A204.1 (cell line): ENCODE data around the gene HMGA1.
"Not testable (repeated sequence)": the region's sequence is repeated elsewhere in the genome, so short reads cannot be mapped to it uniquely, and the experiment has no call there.

Experiments used
- FAIRE-seq: peaks from 2 replicates; lab custom pipeline; 2012; peaks lifted over from hg19 to GRCh38; lab: Jason Lieb, UNC

Gene HMGA1

DNA sequence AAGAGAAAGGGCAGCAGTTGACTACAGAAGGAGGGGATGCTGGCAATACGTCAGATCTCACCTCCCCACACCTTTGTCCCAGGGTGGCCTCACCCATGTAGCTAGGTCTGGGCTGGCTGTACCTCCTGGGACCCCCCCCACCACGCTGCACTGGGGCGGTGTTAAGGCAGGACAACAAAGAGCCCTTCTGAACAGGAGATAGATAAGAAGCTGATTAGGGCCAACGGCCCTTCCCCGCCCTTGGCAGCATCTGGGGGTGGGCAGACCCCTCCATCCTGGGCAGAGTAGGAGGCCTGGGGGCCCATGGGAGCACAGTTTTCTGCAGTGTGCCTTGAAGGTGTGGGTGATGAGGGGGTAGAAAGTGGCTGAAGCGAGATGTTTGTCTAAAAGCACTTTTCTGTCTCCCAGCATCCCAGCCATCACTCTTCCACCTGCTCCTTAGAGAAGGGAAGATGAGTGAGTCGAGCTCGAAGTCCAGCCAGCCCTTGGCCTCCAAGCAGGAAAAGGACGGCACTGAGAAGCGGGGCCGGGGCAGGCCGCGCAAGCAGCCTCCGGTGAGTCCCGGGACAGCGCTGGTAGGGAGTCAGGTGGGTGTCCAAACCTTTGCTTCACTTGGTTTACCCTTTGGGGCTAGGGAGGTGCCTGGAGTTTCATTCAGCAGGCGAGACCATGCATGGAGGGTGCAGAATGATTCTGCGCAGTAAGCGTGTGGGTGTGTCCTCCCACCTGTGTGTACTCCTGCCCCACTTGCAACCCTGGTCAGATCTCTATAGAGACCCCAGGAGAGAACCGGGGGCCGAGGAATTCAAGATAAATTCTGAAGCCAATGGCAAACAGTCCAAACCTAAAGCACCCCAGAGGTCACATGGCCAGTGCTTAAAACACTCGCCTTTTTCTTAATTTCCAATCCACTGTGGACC, 3.9 kb downstream of the HMGA1 start:
- FAIRE-seq: no peak

DNA sequence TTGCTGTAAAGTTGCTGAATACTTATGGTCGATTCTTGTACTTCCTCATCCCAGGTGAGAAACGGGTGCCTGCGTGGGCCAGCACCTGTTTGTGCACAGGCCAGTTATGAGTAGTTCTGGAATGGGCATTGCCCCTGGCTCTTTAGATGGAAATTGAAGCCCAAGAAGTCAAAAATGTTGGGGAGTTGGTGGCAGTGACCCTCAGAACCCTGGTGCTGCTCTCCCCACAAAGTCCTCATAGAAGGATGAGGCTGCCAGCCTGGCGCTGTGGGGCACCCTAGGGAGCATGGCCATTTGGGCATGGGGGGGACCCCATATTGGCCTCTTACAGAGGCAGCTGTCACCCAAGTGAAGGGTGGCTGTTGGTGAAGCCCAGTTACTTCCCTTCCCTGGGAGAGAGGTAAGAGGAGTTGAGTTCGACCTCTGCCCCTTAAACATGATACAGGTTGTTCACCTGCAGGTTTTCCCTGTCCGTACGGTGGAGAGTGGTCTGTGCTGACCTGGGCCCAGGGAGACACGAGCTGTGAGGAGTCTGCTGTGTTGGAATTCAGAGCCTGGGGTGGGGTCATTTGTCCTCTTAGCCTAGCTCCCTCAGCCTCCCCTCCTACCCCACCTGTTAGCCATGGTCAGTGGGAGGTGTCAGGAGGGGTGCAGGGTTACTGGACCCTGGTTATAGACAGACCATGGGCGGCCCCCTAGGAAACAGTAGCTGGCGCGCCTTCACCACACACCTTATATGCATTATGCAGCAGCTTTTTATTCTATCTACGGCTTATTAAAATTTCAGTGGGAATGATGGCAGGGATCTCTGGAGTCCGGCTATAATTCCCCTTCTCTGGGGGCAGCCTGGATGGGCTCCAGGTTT, 4.9 kb downstream of the HMGA1 start:
- FAIRE-seq: no peak

DNA sequence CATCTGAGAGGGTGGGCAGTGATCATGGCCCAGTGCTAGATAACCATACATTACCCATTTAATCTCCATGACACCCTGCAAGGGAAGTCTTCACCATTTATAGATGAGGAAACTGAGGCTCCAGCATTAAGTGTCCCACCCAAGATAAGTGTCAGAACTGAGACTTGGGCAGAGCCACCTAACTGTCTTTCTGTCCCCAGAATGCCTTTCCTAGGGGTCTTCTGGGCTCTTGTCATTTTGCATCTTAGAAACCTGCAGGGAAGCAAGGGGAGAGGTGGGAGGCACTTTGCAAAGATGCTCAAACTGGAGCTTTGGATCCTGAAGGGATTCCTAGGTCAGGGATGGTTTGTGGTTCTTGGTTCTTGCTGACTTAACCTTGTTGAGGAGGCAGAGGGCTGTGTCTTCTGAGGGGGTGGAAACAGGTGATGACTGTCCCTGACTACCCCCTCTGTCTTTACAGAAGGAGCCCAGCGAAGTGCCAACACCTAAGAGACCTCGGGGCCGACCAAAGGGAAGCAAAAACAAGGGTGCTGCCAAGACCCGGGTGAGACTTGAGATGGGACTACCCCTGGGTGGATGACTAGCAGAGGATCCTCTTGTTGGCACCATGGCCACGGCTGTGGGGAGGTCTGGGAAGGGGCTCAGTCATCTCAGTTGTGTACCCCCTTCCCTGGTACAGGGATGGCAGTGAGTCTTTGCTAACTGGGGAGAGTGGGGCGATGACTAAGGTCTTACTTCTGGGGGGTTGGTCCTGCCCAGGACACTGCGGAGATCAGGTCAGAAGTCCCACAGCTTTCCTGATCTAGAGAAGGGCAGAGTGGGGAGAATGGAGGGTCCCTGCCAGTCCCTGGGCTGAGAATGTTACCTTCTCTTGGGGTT, 5.8 kb downstream of the HMGA1 start:
- FAIRE-seq: no peak

DNA sequence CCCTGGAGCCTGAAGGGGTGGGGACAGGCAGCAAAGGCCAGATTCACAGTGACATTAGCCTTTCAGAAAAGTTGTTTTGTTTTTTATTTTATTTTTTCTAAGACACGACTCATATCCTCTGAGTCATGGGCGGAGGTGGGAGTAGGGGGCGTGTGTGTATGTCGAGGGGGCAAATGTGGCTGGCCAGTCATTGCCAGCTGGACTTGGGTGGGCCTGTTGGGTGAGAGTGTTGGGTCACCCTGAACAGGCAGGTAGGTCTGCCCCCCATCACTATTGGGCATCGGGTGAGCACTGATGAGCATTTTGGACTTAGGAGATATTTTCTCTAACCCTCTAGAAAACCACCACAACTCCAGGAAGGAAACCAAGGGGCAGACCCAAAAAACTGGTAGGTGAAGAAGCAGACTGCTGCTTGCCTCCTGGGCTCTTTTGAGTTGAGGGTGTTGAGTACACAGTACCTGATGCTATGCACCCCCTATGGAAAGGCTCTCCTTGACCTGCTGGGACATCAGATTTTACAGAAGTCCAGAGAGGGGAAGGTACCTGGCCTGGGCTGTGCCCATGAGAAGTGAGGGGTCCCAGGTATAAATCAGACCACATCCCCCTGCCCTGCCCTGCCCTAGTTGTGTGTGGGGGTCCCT, 6.6 kb downstream of the HMGA1 start:
- FAIRE-seq: no peak

DNA sequence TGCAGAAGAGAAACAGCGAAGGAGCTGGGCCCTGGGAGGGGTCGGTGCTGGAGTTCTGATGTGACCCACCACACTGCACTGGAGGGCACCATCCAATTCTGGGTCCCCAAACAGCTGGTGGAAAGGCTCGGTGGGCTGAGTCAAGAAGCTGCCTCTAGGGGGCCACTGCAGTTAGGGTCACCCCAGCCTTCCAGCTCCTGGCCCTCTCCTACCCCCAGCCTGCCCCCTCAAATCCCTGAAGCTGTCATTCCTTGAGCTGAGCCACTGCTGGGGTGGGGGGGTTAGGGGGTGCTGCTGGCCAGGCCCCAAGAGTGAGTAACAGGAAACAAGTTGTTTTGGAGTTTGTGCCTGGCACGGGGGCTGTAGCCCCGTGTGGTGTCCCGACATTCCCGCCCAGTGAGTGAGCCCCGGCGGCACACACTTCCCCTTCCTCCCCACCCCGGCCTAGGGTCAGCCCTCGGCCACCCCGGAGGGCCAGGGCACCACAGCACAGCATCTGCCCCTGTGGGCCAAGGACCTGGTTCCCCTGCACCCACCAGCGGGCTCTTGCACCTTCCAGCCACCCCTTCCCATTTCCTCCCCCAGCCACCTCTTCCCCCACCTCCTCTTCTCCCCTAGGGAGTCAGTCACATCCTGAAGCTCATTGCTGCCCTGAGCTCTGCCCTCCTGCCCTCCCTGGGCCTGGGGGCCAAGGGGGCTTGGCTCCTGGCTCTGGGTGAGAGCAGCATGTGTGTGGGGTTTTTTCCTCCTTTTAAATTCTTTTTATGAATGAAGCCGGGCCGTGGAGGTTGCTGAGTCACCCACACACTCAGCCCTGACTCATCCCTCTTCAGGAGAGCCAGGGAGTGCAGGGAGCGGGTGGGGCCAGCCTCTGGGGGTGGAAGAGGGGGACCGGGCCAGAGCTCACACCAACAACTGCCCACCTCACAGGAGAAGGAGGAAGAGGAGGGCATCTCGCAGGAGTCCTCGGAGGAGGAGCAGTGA, 7.5 kb downstream of the HMGA1 start:
- no peak for FAIRE-seq

DNA sequence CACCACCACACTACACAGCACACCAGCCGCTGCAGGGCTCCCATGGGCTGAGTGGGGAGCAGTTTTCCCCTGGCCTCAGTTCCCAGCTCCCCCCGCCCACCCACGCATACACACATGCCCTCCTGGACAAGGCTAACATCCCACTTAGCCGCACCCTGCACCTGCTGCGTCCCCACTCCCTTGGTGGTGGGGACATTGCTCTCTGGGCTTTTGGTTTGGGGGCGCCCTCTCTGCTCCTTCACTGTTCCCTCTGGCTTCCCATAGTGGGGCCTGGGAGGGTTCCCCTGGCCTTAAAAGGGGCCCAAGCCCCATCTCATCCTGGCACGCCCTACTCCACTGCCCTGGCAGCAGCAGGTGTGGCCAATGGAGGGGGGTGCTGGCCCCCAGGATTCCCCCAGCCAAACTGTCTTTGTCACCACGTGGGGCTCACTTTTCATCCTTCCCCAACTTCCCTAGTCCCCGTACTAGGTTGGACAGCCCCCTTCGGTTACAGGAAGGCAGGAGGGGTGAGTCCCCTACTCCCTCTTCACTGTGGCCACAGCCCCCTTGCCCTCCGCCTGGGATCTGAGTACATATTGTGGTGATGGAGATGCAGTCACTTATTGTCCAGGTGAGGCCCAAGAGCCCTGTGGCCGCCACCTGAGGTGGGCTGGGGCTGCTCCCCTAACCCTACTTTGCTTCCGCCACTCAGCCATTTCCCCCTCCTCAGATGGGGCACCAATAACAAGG, 8.5 kb downstream of the HMGA1 start:
- FAIRE-seq: not testable (repeated sequence)

DNA sequence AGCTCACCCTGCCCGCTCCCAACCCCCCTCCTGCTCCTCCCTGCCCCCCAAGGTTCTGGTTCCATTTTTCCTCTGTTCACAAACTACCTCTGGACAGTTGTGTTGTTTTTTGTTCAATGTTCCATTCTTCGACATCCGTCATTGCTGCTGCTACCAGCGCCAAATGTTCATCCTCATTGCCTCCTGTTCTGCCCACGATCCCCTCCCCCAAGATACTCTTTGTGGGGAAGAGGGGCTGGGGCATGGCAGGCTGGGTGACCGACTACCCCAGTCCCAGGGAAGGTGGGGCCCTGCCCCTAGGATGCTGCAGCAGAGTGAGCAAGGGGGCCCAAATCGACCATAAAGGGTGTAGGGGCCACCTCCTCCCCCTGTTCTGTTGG, 9.1 kb downstream of the HMGA1 start:
- FAIRE-seq: not testable (repeated sequence)

DNA sequence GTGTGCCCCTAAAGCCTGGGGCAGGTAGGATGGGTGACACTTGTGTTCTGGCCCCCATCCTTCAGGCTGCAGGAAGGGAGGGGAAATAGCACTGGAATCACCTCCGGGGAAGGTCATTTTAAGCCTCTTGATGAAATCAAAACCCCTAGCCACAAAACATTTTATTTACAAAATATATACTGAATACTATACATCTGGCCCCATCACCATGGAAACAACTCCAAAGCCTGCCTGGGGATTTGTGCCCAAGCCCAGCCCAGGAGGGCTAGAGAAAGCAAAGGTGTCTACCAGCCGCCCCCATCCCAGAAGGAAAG, 9.5 kb downstream of the HMGA1 start:
- no peak for FAIRE-seq

DNA sequence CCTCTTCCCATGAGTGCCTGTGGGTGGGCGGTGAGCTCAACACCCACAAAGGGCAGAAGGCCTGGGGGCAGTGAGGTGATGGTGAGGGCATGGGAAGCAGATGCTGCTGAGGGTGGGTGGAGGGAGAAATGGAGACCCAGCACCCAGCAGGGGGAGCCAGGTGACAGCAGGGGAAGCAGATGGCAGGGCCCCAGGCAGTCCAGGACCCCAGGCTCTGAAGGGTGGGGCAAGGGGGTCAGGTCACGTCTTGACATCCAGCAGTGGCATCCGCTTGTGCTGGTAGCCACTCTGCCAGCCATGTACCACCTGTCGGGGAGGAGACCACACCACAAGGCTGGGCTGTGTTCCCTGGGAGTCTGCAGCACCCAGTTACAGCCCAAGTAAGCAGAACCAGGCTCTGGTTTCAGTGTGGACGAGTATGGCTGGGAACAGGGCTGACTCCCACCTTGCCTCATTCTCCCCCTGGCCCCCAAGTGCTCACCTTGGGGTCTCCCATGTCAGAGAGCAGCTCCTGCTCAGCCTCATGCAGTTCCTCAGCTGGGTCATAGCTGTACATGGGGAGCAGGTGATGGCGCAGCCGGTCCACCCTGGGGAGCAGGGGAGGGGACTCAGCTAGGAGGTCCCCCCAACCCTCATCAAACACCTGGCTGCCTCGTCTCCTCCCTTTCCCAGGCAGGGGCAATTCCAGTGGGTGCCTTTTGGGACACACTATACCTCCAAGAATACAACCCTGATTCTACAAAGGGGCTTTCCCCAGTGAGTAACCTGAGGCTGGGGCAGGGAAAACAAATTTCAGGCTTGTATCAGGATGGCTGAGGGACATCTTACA, 10.1 kb downstream of the HMGA1 start:
- no peak for FAIRE-seq

DNA sequence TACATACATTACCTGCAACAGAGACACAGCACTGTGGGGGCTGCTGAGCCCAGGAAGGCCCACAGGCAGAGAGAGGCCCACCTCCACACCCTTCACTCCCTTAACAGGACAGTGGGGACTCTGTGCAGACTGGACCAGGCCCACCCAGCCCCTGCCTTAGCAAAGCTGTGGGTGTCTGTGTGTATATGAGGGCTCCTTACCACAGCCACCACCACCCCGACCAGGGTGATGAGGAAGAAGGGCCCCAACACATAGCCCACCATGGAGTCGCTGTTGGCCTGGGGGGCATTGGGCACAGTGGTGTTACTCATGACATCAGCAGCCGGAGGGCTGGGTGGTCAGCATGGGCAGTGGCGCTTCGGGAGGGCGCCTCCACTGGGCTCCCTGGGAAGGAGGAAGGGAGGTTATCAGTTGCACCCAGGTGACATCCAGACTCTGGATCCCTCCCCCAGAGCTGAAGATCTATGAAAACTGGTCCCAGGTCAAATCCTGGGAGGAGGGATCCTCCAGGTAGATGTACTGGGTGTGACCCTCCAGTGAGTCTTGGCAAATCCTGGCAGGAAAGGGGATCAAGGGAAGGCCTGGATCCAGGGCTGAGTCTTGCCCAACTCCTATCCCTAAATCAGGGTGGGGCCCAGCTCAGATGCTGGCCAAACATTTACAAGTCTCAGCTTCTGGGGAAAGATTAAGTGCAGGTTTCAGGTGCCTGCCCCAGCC, 11.0 kb downstream of the HMGA1 start:
- no peak for FAIRE-seq

DNA sequence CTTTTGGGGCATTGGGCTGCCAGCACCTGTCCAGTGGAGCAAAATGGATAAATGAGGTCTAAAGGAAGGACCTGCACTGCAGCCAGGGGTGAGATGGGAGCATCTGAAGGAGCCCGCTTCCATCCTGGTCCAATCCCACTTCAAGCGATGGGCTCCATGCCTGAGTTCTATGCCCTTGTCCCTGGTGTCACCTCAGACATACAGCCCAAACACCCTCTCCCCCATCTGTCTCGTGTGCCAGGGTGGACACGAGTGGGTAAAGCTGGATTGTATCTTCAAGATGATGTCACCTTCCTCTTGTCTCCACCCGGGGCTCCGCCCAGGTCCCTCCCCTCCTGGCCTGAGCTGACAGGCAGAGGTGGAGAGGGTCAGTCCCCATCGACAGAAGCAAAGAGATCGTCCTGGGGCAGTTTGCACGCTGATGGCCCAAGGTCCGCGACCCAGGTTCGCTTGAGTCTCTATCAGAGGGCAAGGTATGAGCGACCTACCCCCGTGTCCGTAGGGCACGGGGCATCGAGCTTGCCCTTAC, 11.6 kb downstream of the HMGA1 start:
- no peak for FAIRE-seq

DNA sequence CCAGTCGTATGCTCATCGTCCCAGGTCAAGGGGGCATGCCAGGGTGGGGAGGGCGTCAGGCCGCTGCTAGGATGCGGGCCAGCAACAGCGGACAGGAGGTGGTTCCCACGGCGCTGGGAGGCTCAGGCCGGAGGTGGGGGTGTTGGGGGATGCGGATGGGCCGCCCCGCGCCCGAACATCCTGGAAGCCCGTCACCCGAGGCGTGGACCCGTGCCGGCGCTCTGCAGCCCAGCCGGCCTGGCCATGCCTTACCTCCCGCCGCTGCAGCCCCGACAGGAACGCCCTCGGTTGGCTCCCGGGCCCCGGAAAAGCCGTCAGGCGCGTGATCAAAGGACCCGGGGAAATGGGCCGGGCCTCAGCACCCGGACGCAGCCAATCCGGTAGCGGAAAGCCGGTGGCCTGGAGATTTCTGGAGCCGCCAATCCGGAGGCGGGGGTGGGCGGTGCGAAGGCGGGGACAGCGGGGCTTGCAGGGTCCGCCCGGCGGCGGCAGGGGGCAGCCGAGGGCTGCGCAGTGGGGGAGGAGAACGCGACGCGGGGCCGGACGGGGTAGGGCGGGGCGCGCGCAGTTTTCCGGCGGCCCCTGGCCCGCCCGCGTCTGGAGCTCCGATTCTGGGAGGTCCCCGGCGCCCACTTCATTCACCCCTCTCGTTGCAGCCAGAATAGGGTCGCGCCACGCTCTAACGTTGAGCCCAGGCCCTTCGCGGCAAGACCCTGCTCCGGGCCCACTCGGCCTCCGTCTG, 12.2 kb downstream of the HMGA1 start, which contains the start of gene SMIM29:
SMIM29 (minus strand) TSS at position 280 of the 742 bp plus-strand sequence. CDS start 1,215 bp downstream, outside the sequence.
- peak; percentile 57 for FAIRE-seq

DNA sequence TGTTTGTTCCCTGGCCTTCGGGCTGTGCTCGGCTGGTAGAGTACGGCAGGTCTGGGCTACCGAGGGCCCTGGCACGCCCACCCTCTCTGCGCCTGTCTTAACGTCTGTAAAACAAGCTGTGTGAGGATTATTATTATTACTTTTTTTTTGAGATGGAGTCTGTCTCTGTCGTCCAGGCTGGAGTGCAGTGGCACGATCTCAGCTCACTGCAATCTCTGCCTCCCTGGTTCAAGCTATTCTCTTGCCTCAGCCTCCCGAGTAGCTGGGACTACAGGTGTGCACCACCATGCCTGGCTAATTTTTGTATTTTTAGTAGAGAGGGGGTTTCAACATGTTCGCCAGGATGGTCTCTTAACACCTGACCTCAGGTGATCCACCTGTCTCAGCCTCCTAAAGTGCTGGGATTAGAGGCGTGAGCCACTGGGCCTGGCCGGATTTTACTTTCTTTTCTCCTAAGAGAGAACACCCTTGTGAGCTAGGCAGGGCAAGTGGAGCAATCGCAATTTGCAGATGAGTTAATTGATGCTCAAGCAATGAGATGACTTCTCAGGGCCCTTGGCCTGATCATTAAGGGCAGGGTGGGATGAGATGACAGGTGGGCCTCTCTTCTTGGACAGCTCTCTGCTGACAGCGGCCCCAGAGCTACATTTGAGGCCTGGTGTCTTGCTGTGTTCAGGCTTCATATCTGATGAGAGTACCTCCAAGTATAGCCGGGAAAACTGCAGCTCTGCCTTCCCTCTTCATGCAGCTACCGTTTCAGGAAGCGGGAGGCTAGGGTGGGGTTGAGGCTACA, 13.0 kb downstream of the HMGA1 start:
- FAIRE-seq: no peak

DNA sequence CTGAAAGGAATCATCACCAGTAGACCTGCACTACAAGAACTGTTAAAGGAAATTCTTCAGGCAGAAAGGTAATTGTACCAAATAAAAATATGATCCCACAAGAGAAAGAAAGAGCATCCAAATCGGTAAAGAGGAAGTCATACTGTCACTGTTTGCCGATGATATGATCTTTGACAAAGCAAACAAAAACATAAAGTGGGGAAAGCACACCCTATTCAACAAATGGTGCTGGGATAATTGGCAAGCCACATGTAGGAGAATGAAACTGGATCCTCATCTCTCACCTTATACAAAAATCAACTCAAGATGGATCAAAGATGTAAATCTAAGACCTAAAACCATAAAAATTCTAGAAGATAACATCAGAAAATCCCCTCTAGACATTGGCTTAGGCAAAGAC, 15.7 kb downstream of the HMGA1 start:
- not testable (repeated sequence) for FAIRE-seq

DNA sequence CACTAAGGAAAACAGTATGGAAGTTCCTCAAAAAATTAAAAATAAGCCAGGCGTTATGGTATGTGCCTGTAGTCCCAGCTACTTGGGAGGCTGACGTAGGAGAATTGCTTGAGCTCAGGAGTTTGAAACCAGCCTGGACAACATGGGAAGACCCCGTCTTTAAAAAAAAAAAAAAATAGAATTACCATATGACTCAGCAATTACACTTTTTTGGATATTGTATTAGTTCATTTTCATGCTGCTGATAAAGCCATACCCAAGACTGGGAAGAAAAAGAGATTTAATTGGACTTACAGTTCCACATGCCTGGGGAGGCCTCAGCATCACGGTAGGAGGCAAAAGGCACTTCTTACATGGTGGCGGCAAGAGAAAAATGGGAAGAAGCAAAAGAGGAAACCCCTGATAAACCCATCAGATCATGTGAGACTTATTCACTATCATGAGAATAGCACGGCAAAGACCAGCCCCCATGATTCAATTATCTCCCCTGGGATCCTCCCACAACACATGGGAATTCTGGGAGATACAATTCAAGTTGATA, 22.9 kb downstream of the HMGA1 start:
- FAIRE-seq: no peak
